ENCODE measurements around the gene ENDOD1. TPM values are rescaled to one million over a fixed set of nuclear protein-coding genes. Genes with fewer than 3 reads are reported as not detected.

The ENDOD1 gene
- total RNA-seq, 1 experiment from 2014 or later, result 0.87 TPM

GRCh38 chr11:95156916-95157541 is 67.4 kb downstream of the ENDOD1 start:
- Histone ChIP-seq H3K9me3 (ENCODE audit: control insufficient read depth, low read depth, low read length) (no peaks in the 10 kb centered on the region), H3T11ph (ENCODE audit: low read length) (no peak overlapping the region), H3K23ac (ENCODE audit: insufficient read length, low read depth, low read length) (no peak overlapping the region)

More at GRCh38 chr11:95156916-95157541, 67.4 kb downstream of the ENDOD1 start:
- Histone ChIP-seq H3K18ac (ENCODE audit: insufficient read length, low read depth, low read length) (no peak overlapping the region), H3K27me3 (ENCODE audit: insufficient read depth, low read length) (no peaks in the 10 kb centered on the region), H2BK120ac (ENCODE audit: low read depth, low read length, poor library complexity, severe bottlenecking) (no peak overlapping the region), H4K5ac (ENCODE audit: insufficient read length, low read depth, low read length) (no peak overlapping the region), H3K9ac (ENCODE audit: extremely low read depth, insufficient read length, low read length) (no peak overlapping the region), H2BK20ac (ENCODE audit: low read depth, low read length, poor library complexity, severe bottlenecking) (no peak overlapping the region), H4K91ac (ENCODE audit: insufficient read length, low read depth, low read length) (no peak overlapping the region), H2AK5ac (ENCODE audit: insufficient read length, low read length) (no peak overlapping the region), H3K23me2 (ENCODE audit: insufficient read length, low read depth, low read length, poor library complexity, severe bottlenecking) (no peaks in the 10 kb centered on the region), H3K14ac (ENCODE audit: insufficient read depth, low read length) (no peak overlapping the region), H2BK5ac (ENCODE audit: insufficient read length, low read length) (no peak overlapping the region), H3K4ac (ENCODE audit: low read depth, low read length) (no peak overlapping the region), H2AFZ (ENCODE audit: low read length) (no peak overlapping the region), H3K4me1 (ENCODE audit: insufficient read depth, low read length) (no peaks in the 10 kb centered on the region; the same call in 1 of the 2 replicates), H4K8ac (replicated peaks; ENCODE audit: insufficient read length, low read depth, low read length) (no peak overlapping the region), H3K27ac (ENCODE audit: insufficient read length, low read depth, low read length) (no peak overlapping the region), H2BK12ac (ENCODE audit: insufficient read length, low read depth, low read length) (no peak overlapping the region), H3K56ac (ENCODE audit: insufficient read length, low read depth, low read length) (no peak overlapping the region), H3K79me2 (ENCODE audit: insufficient read depth, low read length) (no peaks in the 10 kb centered on the region), H3K79me1 (ENCODE audit: insufficient read depth, low read depth, low read length, poor library complexity, severe bottlenecking) (no peaks in the 10 kb centered on the region), H4K20me1 (ENCODE audit: control insufficient read depth, insufficient read depth, insufficient read length) (no peaks in the 10 kb centered on the region), H3K4me2 (ENCODE audit: insufficient read depth, insufficient read length, low read length) (no peak overlapping the region), H2BK15ac (ENCODE audit: low read depth, low read length) (no peak overlapping the region)
- Mint-ChIP-seq H3K36me3 (ENCODE audit: insufficient read depth in 1 of 3, low read depth in 3 of 3) (peaks cover 0 to 14% (median 6%) of the 10 kb centered on the region in 3 experiments; a peak in 5 of 7 replicates), H3K27ac (no peak overlapping the region), H3K4me3 (no peak overlapping the region), H3K4me1 (peaks cover 16 to 20% of the 10 kb centered on the region in 2 experiments), H3K9me3 (peaks cover 6 to 7% of the 10 kb centered on the region in 2 experiments), H3K27me3 (ENCODE audit: low read depth) (peaks cover 3% of the 10 kb centered on the region)
- no peak for DNase-seq
- no CpG with 5 or more reads among the region's 7 CpGs for WGBS (ENCODE audit: extremely low coverage, insufficient read length, low lambda C conversion rate)
- TF ChIP-seq, protein P1, sequence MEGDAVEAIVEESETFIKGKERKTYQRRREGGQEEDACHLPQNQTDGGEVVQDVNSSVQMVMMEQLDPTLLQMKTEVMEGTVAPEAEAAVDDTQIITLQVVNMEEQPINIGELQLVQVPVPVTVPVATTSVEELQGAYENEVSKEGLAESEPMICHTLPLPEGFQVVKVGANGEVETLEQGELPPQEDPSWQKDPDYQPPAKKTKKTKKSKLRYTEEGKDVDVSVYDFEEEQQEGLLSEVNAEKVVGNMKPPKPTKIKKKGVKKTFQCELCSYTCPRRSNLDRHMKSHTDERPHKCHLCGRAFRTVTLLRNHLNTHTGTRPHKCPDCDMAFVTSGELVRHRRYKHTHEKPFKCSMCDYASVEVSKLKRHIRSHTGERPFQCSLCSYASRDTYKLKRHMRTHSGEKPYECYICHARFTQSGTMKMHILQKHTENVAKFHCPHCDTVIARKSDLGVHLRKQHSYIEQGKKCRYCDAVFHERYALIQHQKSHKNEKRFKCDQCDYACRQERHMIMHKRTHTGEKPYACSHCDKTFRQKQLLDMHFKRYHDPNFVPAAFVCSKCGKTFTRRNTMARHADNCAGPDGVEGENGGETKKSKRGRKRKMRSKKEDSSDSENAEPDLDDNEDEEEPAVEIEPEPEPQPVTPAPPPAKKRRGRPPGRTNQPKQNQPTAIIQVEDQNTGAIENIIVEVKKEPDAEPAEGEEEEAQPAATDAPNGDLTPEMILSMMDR (conservative IDR thresholded peaks at IDR 0.05), result no peak

Data from H9 (cell line).